Ovary (tissue), 10 donors: Measurements from ENCODE around the gene MVP. TPM values are rescaled to one million over a fixed set of nuclear protein-coding genes. Genes with fewer than 3 reads are reported as not detected.
A peak's percentile ranks its signal among the peaks of the same experiment; 100 is the strongest.
"Not testable (repeated sequence)": the region's sequence is repeated elsewhere in the genome, so short reads cannot be mapped to it uniquely, and the experiment has no call there.

Experiments used
- DNase-seq, 5 donors: peaks; one replicate each; pipeline ENCODE4 v3.0.0-alpha.2; 2019 to 2020
- H3K27ac ChIP-seq, 2 donors: fragments of 200-600 bp; one replicate each; pipeline versions ENCODE4 v1.5.1 to v1.8.0; 2019 to 2022
- H3K27me3 ChIP-seq: fragments of 200-600 bp; one replicate; pipeline ENCODE4 v1.8.0; 2022
- H3K36me3 ChIP-seq: fragments of 200-600 bp; sonication (generic); one replicate; pipeline ENCODE4 v1.5.1; 2019
- H3K4me1 ChIP-seq: one replicate; pipeline ENCODE4 v1.8.1; 2013; ENCODE audit warnings: mild to moderate bottlenecking, moderate library complexity; ENCODE audit not compliant: insufficient read depth
- H3K4me3 ChIP-seq: fragments of 200-600 bp; sonication (generic); one replicate; pipeline ENCODE4 v1.5.1; 2017
- H3K9me3 ChIP-seq, 2 donors: fragments of 200-600 bp in 1 of 2; sonication (generic) in 1 of 2; one replicate each; pipeline versions ENCODE4 v1.5.1 to v1.8.1; 2013 to 2019; ENCODE audit warnings: mild to moderate bottlenecking in 1 of 2, moderate library complexity in 1 of 2
- EP300 ChIP-seq: sonication (generic); formaldehyde crosslinking; IDR thresholded peaks from one replicate; pipeline ENCODE4 v1.6.1; 2017; ENCODE audit warnings: antibody characterized with exemption
- POLR2A ChIP-seq: fragments of 450-650 bp; IDR thresholded peaks from one replicate; pipeline ENCODE4 v1.6.1; 2017; ENCODE audit warnings: antibody characterized with exemption, mild to moderate bottlenecking, moderate library complexity
- WGBS, 3 donors: extraction: QIAGEN DNeasy Blood & Tissue Kit in 1 of 3; methylation state at CpG; one replicate each; pipeline versions ENCODE4 v1.1.5 to v1.1.7; 2013 to 2017; 5-methylcytosine and 5-hydroxymethylcytosine counted together
- intact Hi-C, 4 donors: fragments of 100-400 bp; cut with DNase I; formaldehyde crosslinking; loops; one replicate each; pipeline versions ENCODE4 v1.11.0 to v1.15.1; 2022 to 2023
- long read RNA-seq, 3 donors: library from polyadenylated mRNA in 2 of 3; unstranded in 2 of 3; transcript quantifications; one replicate each; pipeline ENCODE4 v2.0.0 and lab custom pipeline, GENCODE V29; 2021 to 2026
- polyA plus RNA-seq, 2 donors: library from polyadenylated mRNA; stranded (reverse); fragments of 200-250 nt in 1 of 2; fragments of 350-450 nt in 1 of 2; fragmentation: Illumina TruSeq in 1 of 2; extraction: RNeasy Lipid Tissue Mini Kit (QIAGEN cat#74804) in 1 of 2; gene quantifications; one replicate each; pipeline ENCODE4 v1.2.3, GENCODE V29; 2013 to 2014
- total RNA-seq, 7 donors: library from RNA; depleted of rRNA in 2 of 7; stranded (reverse); fragments of >200 nt in 2 of 7; fragmentation: NEBNext Ultra II Directional in 3 of 7; extraction: Animal tissue kit (Norgen Biotek cat#: 25700) in 3 of 7; gene quantifications; one replicate each; pipeline versions ENCODE4 v1.1.0 to v1.2.4, GENCODE V29; 2016 to 2023
- TF ChIP-seq, protein P1 (sequence below), 3 donors: fragments of 450-650 bp in 2 of 3; fragments of 200-600 bp in 1 of 3; IDR thresholded peaks; one replicate each; pipeline versions ENCODE4 v1.5.1 to v1.8.0; 2016 to 2022; ENCODE audit warnings: antibody characterized with exemption in 3 of 3, mild to moderate bottlenecking in 1 of 3
- donor health status: DM: no; HTN: no; CAD: no; lungs with moderate emphysema.
- donor health status: DM: no; HTN: no; CAD: no.
- donor health status: Bipolar disorder and iron deficiency.
- donor health status: DM: yes; HTN: yes; CAD: no.
- donor health status: DM: no; HTN: no; CAD: no.
- donor health status: DM: yes; HTN: yes; CAD: no.

The MVP gene
- total RNA-seq: 100 to 1,000 TPM in 6 of 7 donors, 10 to 100 TPM in 1; 74.2 to 191 (median 138) TPM
- 10 to 100 TPM; 56.4 to 93.3 TPM for polyA plus RNA-seq
- long read RNA-seq, donor 1, transcript MVP-201 (15 exons, 2,870 nt): major isoform, 521 of 1,113 reads
- long read RNA-seq, donor 1, transcript MVP-202 (15 exons, 2,925 nt): minor isoform, 141 of 1,113 reads
- long read RNA-seq, donor 1, partial matches to known transcripts: 361 of 1,113 reads
- long read RNA-seq, donor 1, other reads (novel, unspliced or antisense): 90 of 1,113 reads
- long read RNA-seq, donor 2, partial matches to known transcripts: 191 of 191 reads
- long read RNA-seq, donor 2, other reads (novel, unspliced or antisense): 0 of 191 reads
- long read RNA-seq, donor 3, transcript MVP-202 (15 exons, 2,925 nt): minor isoform, 66 of 547 reads
- long read RNA-seq, donor 3, transcript MVP-201 (15 exons, 2,870 nt): major isoform, 219 of 547 reads
- long read RNA-seq, donor 3, partial matches to known transcripts: 232 of 547 reads
- long read RNA-seq, donor 3, other reads (novel, unspliced or antisense): 30 of 547 reads

DNA sequence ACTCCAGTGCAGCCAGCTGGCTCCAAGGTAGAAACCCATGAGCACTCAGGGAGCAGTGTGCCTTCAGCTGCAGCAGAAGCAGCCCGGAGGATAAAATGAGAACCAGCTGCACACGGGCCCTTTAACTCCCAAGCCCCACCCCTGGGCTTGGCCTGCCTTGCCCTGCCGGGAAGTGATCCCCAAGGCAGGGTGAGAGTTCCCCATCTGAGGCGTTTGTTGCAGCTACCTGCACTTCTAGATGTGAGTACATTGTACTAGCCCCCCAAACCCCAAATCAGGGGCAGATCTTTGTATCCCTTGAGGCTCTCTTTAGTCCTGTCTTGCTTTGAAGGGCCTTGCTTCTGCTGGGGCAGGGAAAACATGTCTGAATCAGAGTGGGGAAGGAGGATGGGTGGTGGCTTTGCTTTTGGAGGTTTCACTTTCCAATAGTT, at the start of gene MVP:
Gene MVP (plus strand): TSS at position 192 of the 431 bp plus-strand sequence. CDS start 10,088 bp downstream, outside the sequence.
- DNase-seq: peak; percentile 68 to 75 (median 70)
- H3K9me3 ChIP-seq: no peaks in the 10 kb centered on the region
- intact Hi-C loops: no loop called here

DNA sequence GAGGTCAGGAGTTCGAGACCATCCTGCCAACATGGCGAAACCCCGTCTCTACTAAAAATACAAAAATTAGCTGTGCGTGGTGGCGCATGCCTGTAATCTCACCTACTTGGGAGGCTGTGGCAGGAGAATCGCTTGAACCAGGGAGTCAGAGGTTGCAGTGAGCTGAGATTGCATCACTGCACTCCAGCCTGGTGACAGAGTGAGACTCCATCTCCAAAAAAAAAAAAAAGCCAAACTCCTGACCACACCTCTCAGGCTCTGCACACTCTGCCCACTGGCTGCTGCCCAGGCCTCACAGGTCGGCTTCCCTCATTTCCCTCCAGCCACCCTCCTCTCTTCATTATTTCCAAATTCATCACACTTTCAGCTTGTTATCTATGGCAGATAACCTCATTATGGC, 47.9 kb upstream of the MVP start:
- WGBS, 3 donors: 86 to 89% (median 86%) methylated on average over 7 of the region's 7 CpGs
- DNase-seq, H3K36me3 ChIP-seq, H3K9me3 ChIP-seq, H3K4me1 ChIP-seq, H3K4me3 ChIP-seq, H3K27me3 ChIP-seq, H3K27ac ChIP-seq: not testable (repeated sequence)
- intact Hi-C loops: loop anchor here in 1 of 4 donors (10.0 kb wide), 1 partner anchor 108 kb away; the partner anchor contains the start of gene SPN

More for the DNA sequence above, at the start of gene MVP:
- Histone ChIP-seq H3K27ac (peak within 1 kb of the TSS; percentile 79 to 94), H3K27me3 (no peaks in the 10 kb centered on the region), H3K4me1 (peaks cover 20% of the 10 kb centered on the region), H3K36me3 (no peaks in the 10 kb centered on the region), H3K4me3 (peak within 1 kb of the TSS; percentile 71)
- TF ChIP-seq, protein P1, sequence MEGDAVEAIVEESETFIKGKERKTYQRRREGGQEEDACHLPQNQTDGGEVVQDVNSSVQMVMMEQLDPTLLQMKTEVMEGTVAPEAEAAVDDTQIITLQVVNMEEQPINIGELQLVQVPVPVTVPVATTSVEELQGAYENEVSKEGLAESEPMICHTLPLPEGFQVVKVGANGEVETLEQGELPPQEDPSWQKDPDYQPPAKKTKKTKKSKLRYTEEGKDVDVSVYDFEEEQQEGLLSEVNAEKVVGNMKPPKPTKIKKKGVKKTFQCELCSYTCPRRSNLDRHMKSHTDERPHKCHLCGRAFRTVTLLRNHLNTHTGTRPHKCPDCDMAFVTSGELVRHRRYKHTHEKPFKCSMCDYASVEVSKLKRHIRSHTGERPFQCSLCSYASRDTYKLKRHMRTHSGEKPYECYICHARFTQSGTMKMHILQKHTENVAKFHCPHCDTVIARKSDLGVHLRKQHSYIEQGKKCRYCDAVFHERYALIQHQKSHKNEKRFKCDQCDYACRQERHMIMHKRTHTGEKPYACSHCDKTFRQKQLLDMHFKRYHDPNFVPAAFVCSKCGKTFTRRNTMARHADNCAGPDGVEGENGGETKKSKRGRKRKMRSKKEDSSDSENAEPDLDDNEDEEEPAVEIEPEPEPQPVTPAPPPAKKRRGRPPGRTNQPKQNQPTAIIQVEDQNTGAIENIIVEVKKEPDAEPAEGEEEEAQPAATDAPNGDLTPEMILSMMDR (IDR thresholded peaks at IDR 0.05): no peak
- TF ChIP-seq POLR2A (peak; percentile 60), EP300 (peak; percentile 55)
- WGBS, 3 donors: 0 to 4% (median 0%) methylated on average over 4 of the region's 4 CpGs

- no peak for DNase-seq
- H3K4me3 ChIP-seq: no peak overlapping the region
- 92 to 96% (median 96%) methylated on average over 5 of the region's 5 CpGs for WGBS, 3 donors
- H3K9me3 ChIP-seq: no peaks in the 10 kb centered on the region
- H3K4me1 ChIP-seq: no peaks in the 10 kb centered on the region
- intact Hi-C loops: loop anchor here in 1 of 4 donors (10.0 kb wide), 1 partner anchor 110 kb away; the partner anchor contains the start of gene SPN
- H3K27ac ChIP-seq: no peak overlapping the region
- no peak for TF ChIP-seq EP300
- TF ChIP-seq, protein P1 (IDR thresholded peaks at IDR 0.05): no peak
- TF ChIP-seq POLR2A: no peak
- H3K36me3 ChIP-seq: no peaks in the 10 kb centered on the region
- no peaks in the 10 kb centered on the region for H3K27me3 ChIP-seq
These were observed 45.5 kb upstream of the MVP start for GRCh38 chr16:29774730-29775129.

GRCh38 chr16:29775742-29776408, 44.4 kb upstream of the MVP start:
- TF ChIP-seq EP300 (no peak), POLR2A (no peak)
- H3K36me3 ChIP-seq: no peaks in the 10 kb centered on the region
- H3K4me3 ChIP-seq: no peak overlapping the region
- no peak overlapping the region for H3K27ac ChIP-seq
- WGBS, 3 donors: 47 to 56% (median 50%) methylated on average over 4 of the region's 4 CpGs
- intact Hi-C loops: loop anchor here in 1 of 4 donors (10.0 kb wide), 1 partner anchor 111 kb away; the partner anchor contains the start of gene SPN
- no peaks in the 10 kb centered on the region for H3K27me3 ChIP-seq
- DNase-seq: peak in 3 of 5 donors; percentile 33 to 57 (median 50)
- H3K4me1 ChIP-seq: no peaks in the 10 kb centered on the region
- H3K9me3 ChIP-seq: no peaks in the 10 kb centered on the region
